Mesenchymal stem cell (in vitro differentiated cells and primary cell): ENCODE measurements around the gene PRSS57.
A peak's percentile ranks its signal among the peaks of the same experiment; 100 is the strongest.

Experiments used
- DNase-seq: peaks from one replicate; pipeline ENCODE4 v3.0.0-alpha.2; 2013
- H2AFZ ChIP-seq: one replicate; pipeline ENCODE4 v1.6.1; 2013; ENCODE audit warnings: low read depth, mild to moderate bottlenecking, control low read depth, inconsistent platforms, low read length, moderate library complexity
- H2AK5ac ChIP-seq: 2 replicates; pipeline ENCODE4 v1.6.1; 2013; ENCODE audit warnings: low read length, moderate library complexity, mild to moderate bottlenecking, inconsistent platforms; ENCODE audit not compliant: severe bottlenecking
- H2BK120ac ChIP-seq: one replicate; pipeline ENCODE4 v1.6.1; 2013; ENCODE audit warnings: low read depth, mild to moderate bottlenecking, inconsistent platforms, low read length, moderate library complexity
- H2BK12ac ChIP-seq, 2 experiments: one replicate each; pipeline ENCODE4 v1.6.1; 2013; ENCODE audit warnings: inconsistent platforms in 2 of 2, low read length in 2 of 2, mild to moderate bottlenecking in 2 of 2, moderate library complexity in 2 of 2, control low read depth in 1 of 2
- H2BK15ac ChIP-seq: one replicate; pipeline ENCODE4 v1.6.1; 2013; ENCODE audit warnings: mild to moderate bottlenecking, low read depth, inconsistent platforms; ENCODE audit not compliant: poor library complexity, severe bottlenecking
- H2BK5ac ChIP-seq: 2 replicates; pipeline ENCODE4 v1.6.1; 2013; ENCODE audit warnings: low read depth, mild to moderate bottlenecking, low read length, control low read depth, inconsistent platforms; ENCODE audit not compliant: poor library complexity, severe bottlenecking
- H3K14ac ChIP-seq, 2 experiments: one replicate each; pipeline ENCODE4 v1.6.1; 2013; ENCODE audit warnings: inconsistent platforms in 2 of 2, low read length in 2 of 2, control low read depth in 1 of 2, mild to moderate bottlenecking in 1 of 2, moderate library complexity in 1 of 2
- H3K18ac ChIP-seq, 2 experiments: one replicate each; pipeline ENCODE4 v1.6.1; 2013; ENCODE audit warnings: inconsistent platforms in 2 of 2, low read length in 2 of 2, control low read depth in 1 of 2, low read depth in 1 of 2, mild to moderate bottlenecking in 1 of 2
- H3K23ac ChIP-seq, 2 experiments: one replicate each; pipeline ENCODE4 v1.6.1; 2013; ENCODE audit warnings: inconsistent platforms in 2 of 2, low read length in 2 of 2, mild to moderate bottlenecking in 2 of 2, moderate library complexity in 2 of 2, control low read depth in 1 of 2
- H3K27ac ChIP-seq: 2 replicates; pipeline ENCODE4 v1.5.1; 2013; ENCODE audit warnings: mild to moderate bottlenecking, moderate library complexity, low read length, control low read depth, inconsistent platforms; ENCODE audit not compliant: poor library complexity, severe bottlenecking
- H3K27me3 ChIP-seq, 2 experiments: 2 replicates each; pipeline versions ENCODE4 v1.6.1 to v1.7.0; 2013; ENCODE audit warnings: low read length in 2 of 2, mild to moderate bottlenecking in 2 of 2, moderate library complexity in 2 of 2, control low read depth in 1 of 2, inconsistent platforms in 1 of 2; ENCODE audit not compliant: control insufficient read depth in 1 of 2, insufficient read depth in 1 of 2
- H3K36me3 ChIP-seq, 2 experiments: 2 replicates each; pipeline versions ENCODE4 v1.6.1 to v1.7.0; 2013; ENCODE audit warnings: low read length in 2 of 2, control low read depth in 1 of 2, inconsistent platforms in 1 of 2, low read depth in 1 of 2, mild to moderate bottlenecking in 1 of 2; ENCODE audit not compliant: insufficient read depth in 2 of 2, control insufficient read depth in 1 of 2
- H3K4ac ChIP-seq, 2 experiments: one replicate each; pipeline ENCODE4 v1.6.1; 2013; ENCODE audit warnings: inconsistent platforms in 2 of 2, low read length in 2 of 2, mild to moderate bottlenecking in 2 of 2, moderate library complexity in 2 of 2, control low read depth in 1 of 2, low read depth in 1 of 2
- H3K4me1 ChIP-seq: 2 replicates; pipeline ENCODE4 v1.6.1; 2013; ENCODE audit warnings: low read depth, low read length, control low read depth; ENCODE audit not compliant: control insufficient read depth, insufficient read depth
- H3K4me2 ChIP-seq: 2 replicates; pipeline ENCODE4 v1.6.1; 2013; ENCODE audit warnings: low read length, mild to moderate bottlenecking, inconsistent platforms; ENCODE audit not compliant: poor library complexity, severe bottlenecking
- H3K4me3 ChIP-seq, 2 experiments: 2 replicates each; pipeline versions ENCODE4 v1.5.1 to v1.7.0; 2013; ENCODE audit warnings: low read length in 2 of 2, mild to moderate bottlenecking in 2 of 2, control low read depth in 1 of 2, low read depth in 1 of 2; ENCODE audit not compliant: insufficient read depth in 1 of 2
- H3K79me1 ChIP-seq: replicated peaks from 2 replicates; pipeline ENCODE4 v1.6.1; 2013; ENCODE audit warnings: mild to moderate bottlenecking, control low read depth, low read length, inconsistent platforms; ENCODE audit not compliant: poor library complexity, severe bottlenecking
- H3K9ac ChIP-seq: 2 replicates; pipeline ENCODE4 v1.7.0; 2013; ENCODE audit warnings: mild to moderate bottlenecking, low read length, moderate library complexity
- H3K9me3 ChIP-seq: 2 replicates; pipeline ENCODE4 v1.7.0; 2013; ENCODE audit warnings: mild to moderate bottlenecking, low read length; ENCODE audit not compliant: control insufficient read depth
- H4K8ac ChIP-seq: one replicate; pipeline ENCODE4 v1.6.1; 2013; ENCODE audit warnings: inconsistent platforms, mild to moderate bottlenecking, low read length, moderate library complexity
- H4K91ac ChIP-seq: one replicate; pipeline ENCODE4 v1.6.1; 2013; ENCODE audit warnings: mild to moderate bottlenecking, low read length, inconsistent platforms
- WGBS: methylation state at CpG from one replicate; pipeline ENCODE4 v1.1.7; 2013; ENCODE audit warnings: mixed read lengths; 5-methylcytosine and 5-hydroxymethylcytosine counted together

Gene PRSS57

GRCh38 chr19:688992-689391, 6.3 kb downstream of the PRSS57 start:
- no peak overlapping the region for H2AFZ ChIP-seq
- H3K36me3 ChIP-seq = no peaks in the 10 kb centered on the region
- H3K14ac ChIP-seq = no peak overlapping the region
- no peak overlapping the region for H3K9ac ChIP-seq
- no peak overlapping the region for H2BK12ac ChIP-seq
- no peak overlapping the region for H4K91ac ChIP-seq
- no peaks in the 10 kb centered on the region for H3K79me1 ChIP-seq
- no peak overlapping the region for H3K23ac ChIP-seq
- no peak overlapping the region for H2BK15ac ChIP-seq
- no peak overlapping the region for H2AK5ac ChIP-seq
- H3K4me3 ChIP-seq = no peak overlapping the region
- no peak overlapping the region for H3K27ac ChIP-seq
- H3K18ac ChIP-seq = no peak overlapping the region
- H4K8ac ChIP-seq = no peak overlapping the region
- DNase-seq = no peak
- H2BK5ac ChIP-seq = no peak overlapping the region
- 95% methylated on average over 17 of the region's 17 CpGs for WGBS
- H3K4me2 ChIP-seq = no peak overlapping the region
- no peak overlapping the region for H3K4ac ChIP-seq
- no peaks in the 10 kb centered on the region for H3K27me3 ChIP-seq
- H2BK120ac ChIP-seq = no peak overlapping the region
- H3K9me3 ChIP-seq = no peaks in the 10 kb centered on the region
- peaks cover 3% of the 10 kb centered on the region for H3K4me1 ChIP-seq

- no peaks in the 10 kb centered on the region for H3K9me3 ChIP-seq
- no peak overlapping the region for H3K23ac ChIP-seq
- H3K36me3 ChIP-seq = peaks cover 0 to 2% of the 10 kb centered on the region in 2 experiments
- H2BK15ac ChIP-seq = no peak overlapping the region
- no peak overlapping the region for H3K4ac ChIP-seq
- H3K4me3 ChIP-seq = no peak overlapping the region
- no peak for DNase-seq
- H2BK12ac ChIP-seq = no peak overlapping the region
- 84% methylated on average over 15 of the region's 15 CpGs for WGBS
- H3K79me1 ChIP-seq = no peaks in the 10 kb centered on the region
- no peak overlapping the region for H4K8ac ChIP-seq
- no peak overlapping the region for H3K4me2 ChIP-seq
- H4K91ac ChIP-seq = no peak overlapping the region
- H2AK5ac ChIP-seq = no peak overlapping the region
- no peak overlapping the region for H3K14ac ChIP-seq
- no peaks in the 10 kb centered on the region for H3K27me3 ChIP-seq
- no peak overlapping the region for H3K18ac ChIP-seq
- H3K4me1 ChIP-seq = peaks cover 3% of the 10 kb centered on the region
- no peak overlapping the region for H2BK5ac ChIP-seq
- no peak overlapping the region for H2BK120ac ChIP-seq
- no peak overlapping the region for H2AFZ ChIP-seq
- H3K9ac ChIP-seq = no peak overlapping the region
- H3K27ac ChIP-seq = no peak overlapping the region
Observed at GRCh38 chr19:688214-688613, 7.0 kb downstream of the PRSS57 start.

- H2BK5ac ChIP-seq = no peak overlapping the region
- peak overlapping the region; percentile 24 for H4K8ac ChIP-seq
- no peak overlapping the region for H3K27ac ChIP-seq
- H3K4ac ChIP-seq = no peak overlapping the region
- H3K4me2 ChIP-seq = no peak overlapping the region
- peaks cover 0 to 7% of the 10 kb centered on the region in 2 experiments for H3K36me3 ChIP-seq
- H3K23ac ChIP-seq = no peak overlapping the region
- peaks cover 5% of the 10 kb centered on the region for H3K4me1 ChIP-seq
- no peak overlapping the region for H3K18ac ChIP-seq
- H3K27me3 ChIP-seq = no peaks in the 10 kb centered on the region
- H3K79me1 ChIP-seq = no peaks in the 10 kb centered on the region
- no peak overlapping the region for H4K91ac ChIP-seq
- H3K14ac ChIP-seq = no peak overlapping the region
- H2BK12ac ChIP-seq = no peak overlapping the region
- WGBS = 89% methylated on average over 11 of the region's 11 CpGs
- no peak for DNase-seq
- H2AK5ac ChIP-seq = no peak overlapping the region
- no peak overlapping the region for H2BK120ac ChIP-seq
- no peak overlapping the region for H3K4me3 ChIP-seq
- H3K9me3 ChIP-seq = no peaks in the 10 kb centered on the region
- H2BK15ac ChIP-seq = no peak overlapping the region
- H2AFZ ChIP-seq = no peak overlapping the region
- no peak overlapping the region for H3K9ac ChIP-seq
Observed at GRCh38 chr19:687569-688166, 7.6 kb downstream of the PRSS57 start.

- H3K4ac ChIP-seq = no peak overlapping the region
- whole genome bisulfite sequencing = 80% methylated on average over 17 of the region's 17 CpGs
- H3K9me3 ChIP-seq = no peaks in the 10 kb centered on the region
- H2BK5ac ChIP-seq = no peak overlapping the region
- H3K14ac ChIP-seq = no peak overlapping the region
- H3K79me1 ChIP-seq = no peaks in the 10 kb centered on the region
- H3K36me3 ChIP-seq = peaks cover 0 to 15% of the 10 kb centered on the region in 2 experiments
- no peak overlapping the region for H2AFZ ChIP-seq
- H3K27me3 ChIP-seq = no peaks in the 10 kb centered on the region
- no peak overlapping the region for H3K4me2 ChIP-seq
- no peak overlapping the region for H4K91ac ChIP-seq
- H2BK120ac ChIP-seq = no peak overlapping the region
- peak overlapping the region; percentile 9 for H2BK15ac ChIP-seq
- no peak overlapping the region for H2AK5ac ChIP-seq
- H3K27ac ChIP-seq = no peak overlapping the region
- no peak for DNase-seq
- no peak overlapping the region for H3K23ac ChIP-seq
- no peak overlapping the region for H3K4me3 ChIP-seq
- H3K4me1 ChIP-seq = peaks cover 5% of the 10 kb centered on the region
- H3K9ac ChIP-seq = no peak overlapping the region
- H3K18ac ChIP-seq = no peak overlapping the region
- no peak overlapping the region for H2BK12ac ChIP-seq
- H4K8ac ChIP-seq = peak overlapping the region; percentile 7
Observed at GRCh38 chr19:686589-687297, 8.5 kb downstream of the PRSS57 start.
